HepG2 (cell line): ENCODE data around the gene RBBP6. TPM values are rescaled to one million over a fixed set of nuclear protein-coding genes. Genes with fewer than 3 reads are reported as not detected.
A peak's percentile ranks its signal among the peaks of the same experiment; 100 is the strongest.

Experiments used
- ARHGAP35 ChIP-seq: sonication (generic); formaldehyde crosslinking; IDR thresholded peaks from 2 replicates; pipeline ENCODE4 v1.9.0; 2022; ENCODE audit warnings: mild to moderate bottlenecking, inconsistent platforms, moderate library complexity, missing genetic modification reagents, borderline replicate concordance
- CC2D1A ChIP-seq: sonication (generic); formaldehyde crosslinking; IDR thresholded peaks from 2 replicates; pipeline ENCODE4 v1.8.1; 2023; ENCODE audit warnings: mild to moderate bottlenecking, missing genetic modification reagents
- DNMT1 ChIP-seq: sonication (generic); formaldehyde crosslinking; IDR thresholded peaks from 2 replicates; pipeline ENCODE4 v1.5.1; 2020; ENCODE audit warnings: mild to moderate bottlenecking, missing genetic modification reagents
- EEA1 ChIP-seq: sonication (generic); formaldehyde crosslinking; IDR thresholded peaks from 2 replicates; pipeline ENCODE4 v1.5.1; 2020; ENCODE audit warnings: mild to moderate bottlenecking, missing genetic modification reagents, borderline replicate concordance
- HDAC6 ChIP-seq: fragments of 200-600 bp; sonication (generic); IDR thresholded peaks from 2 replicates; pipeline ENCODE4 v1.7.0; 2017; ENCODE audit warnings: mild to moderate bottlenecking, antibody characterized with exemption, low read length, low read depth
- IKZF4 ChIP-seq: sonication (generic); formaldehyde crosslinking; IDR thresholded peaks from 2 replicates; pipeline ENCODE4 v1.5.1; 2020; ENCODE audit warnings: borderline replicate concordance, mild to moderate bottlenecking, low read depth, missing genetic modification reagents; ENCODE audit errors: not compliant biosample characterization
- MAFK ChIP-seq, 2 experiments: IDR thresholded peaks in 1 of 2; conservative IDR thresholded peaks in 1 of 2; 2 replicates each; pipeline ENCODE4 v1.6.1; 2011; ENCODE audit warnings: improper control_type of control experiment in 2 of 2, low read length in 2 of 2
- MIXL1 ChIP-seq: IDR thresholded peaks from 2 replicates; pipeline ENCODE4 v1.6.1; 2016
- MXI1 ChIP-seq: IDR thresholded peaks from 3 replicates; pipeline ENCODE4 v1.6.1; 2012; ENCODE audit warnings: low read depth, low read length, inconsistent platforms, borderline replicate concordance
- NFE2L1 ChIP-seq: sonication (generic); formaldehyde crosslinking; IDR thresholded peaks from 2 replicates; pipeline ENCODE4 v1.4.0; 2020; ENCODE audit warnings: missing genetic modification reagents, mild to moderate bottlenecking, borderline replicate concordance
- NONO ChIP-seq, 2 experiments: fragments of 450-650 bp in 1 of 2; sonication (generic) in 1 of 2; formaldehyde crosslinking in 1 of 2; IDR thresholded peaks in 1 of 2; conservative IDR thresholded peaks in 1 of 2; 2 replicates each; pipeline versions ENCODE4 v1.6.1 to v1.8.0; 2017 to 2022; ENCODE audit warnings: mild to moderate bottlenecking in 1 of 2, missing genetic modification reagents in 1 of 2, moderate library complexity in 1 of 2
- SALL1 ChIP-seq: sonication (generic); formaldehyde crosslinking; IDR thresholded peaks from 2 replicates; pipeline ENCODE4 v1.8.0; 2022; ENCODE audit warnings: mild to moderate bottlenecking, missing genetic modification reagents
- SMAD3 ChIP-seq: sonication (generic); formaldehyde crosslinking; IDR thresholded peaks from 2 replicates; pipeline ENCODE4 v1.4.0; 2020; ENCODE audit warnings: missing genetic modification reagents
- THYN1 ChIP-seq: sonication (generic); formaldehyde crosslinking; IDR thresholded peaks from 2 replicates; pipeline ENCODE4 v1.8.1; 2023; ENCODE audit warnings: low read depth, mild to moderate bottlenecking, moderate library complexity, missing genetic modification reagents, borderline replicate concordance
- ZBTB20 ChIP-seq: sonication (generic); formaldehyde crosslinking; IDR thresholded peaks from 2 replicates; pipeline ENCODE4 v1.8.1; 2023; ENCODE audit warnings: missing genetic modification reagents, low read depth, mild to moderate bottlenecking, borderline replicate concordance
- ZC3H4 ChIP-seq: sonication (generic); formaldehyde crosslinking; IDR thresholded peaks from 2 replicates; pipeline ENCODE4 v1.4.0; 2020; ENCODE audit warnings: missing genetic modification reagents, borderline replicate concordance
- ZFP36 ChIP-seq: fragments of 150-350 bp; IDR thresholded peaks from 2 replicates; pipeline ENCODE4 v1.6.1; 2018; ENCODE audit warnings: borderline replicate concordance, low read length, low read depth; ENCODE audit not compliant: partially characterized antibody
- ZNF143 ChIP-seq: sonication (generic); formaldehyde crosslinking; IDR thresholded peaks from 2 replicates; pipeline ENCODE4 v1.4.0; 2020; ENCODE audit warnings: missing genetic modification reagents
- ZNF354B ChIP-seq: sonication (generic); formaldehyde crosslinking; IDR thresholded peaks from 2 replicates; pipeline ENCODE4 v1.8.0; 2022; ENCODE audit warnings: mild to moderate bottlenecking, missing genetic modification reagents
- ZNF747 ChIP-seq: sonication (generic); formaldehyde crosslinking; IDR thresholded peaks from 2 replicates; pipeline ENCODE4 v1.8.1; 2023; ENCODE audit warnings: missing genetic modification reagents, mild to moderate bottlenecking, borderline replicate concordance
- ZNF790 ChIP-seq: sonication (generic); formaldehyde crosslinking; IDR thresholded peaks from 2 replicates; pipeline ENCODE4 v1.8.0; 2022; ENCODE audit warnings: missing genetic modification reagents, mild to moderate bottlenecking, borderline replicate concordance
- polyA plus RNA-seq, 8 experiments: library from polyadenylated mRNA; depleted of rRNA in 3 of 8; stranded (reverse) in 7 of 8; unstranded in 1 of 8; fragments of >200 nt; fragmentation: Illumina TruSeq in 4 of 8; extraction: Trizol in 4 of 8; gene quantifications; 2 replicates each; pipeline versions ENCODE4 v1.2.1 to v1.2.3, GENCODE V29; 2011 to 2016; ENCODE audit warnings: low read depth in 4 of 8, missing spikeins in 1 of 8, mixed read lengths in 1 of 8; ENCODE audit not compliant: insufficient read depth in 1 of 8
- total RNA-seq, 5 experiments: library from RNA; depleted of rRNA; stranded (reverse); fragments of >200 nt; fragmentation: Illumina TruSeq; extraction: Trizol; gene quantifications; 2 replicates each; pipeline ENCODE4 v1.2.3, GENCODE V29; 2016; ENCODE audit warnings: low read depth in 1 of 5
- TF ChIP-seq, protein P1 (sequence below): sonication (generic); formaldehyde crosslinking; IDR thresholded peaks from 2 replicates; pipeline ENCODE4 v1.5.0; 2020; ENCODE audit warnings: missing genetic modification reagents
- TF ChIP-seq, protein P2 (sequence below): sonication (generic); formaldehyde crosslinking; IDR thresholded peaks from 2 replicates; pipeline ENCODE4 v1.4.0; 2020; ENCODE audit warnings: missing genetic modification reagents, borderline replicate concordance
- TF ChIP-seq, protein P3 (sequence below): sonication (generic); formaldehyde crosslinking; IDR thresholded peaks from 2 replicates; pipeline ENCODE4 v1.8.0; 2022; ENCODE audit warnings: missing genetic modification reagents, low read depth, mild to moderate bottlenecking, borderline replicate concordance

The RBBP6 gene
- total and polyA plus RNA-seq, 2 of the 13 experiments (the other 11 are each of a cell fraction or from before 2014, with no cell fraction given) = 37.1 to 70.9 TPM

DNA sequence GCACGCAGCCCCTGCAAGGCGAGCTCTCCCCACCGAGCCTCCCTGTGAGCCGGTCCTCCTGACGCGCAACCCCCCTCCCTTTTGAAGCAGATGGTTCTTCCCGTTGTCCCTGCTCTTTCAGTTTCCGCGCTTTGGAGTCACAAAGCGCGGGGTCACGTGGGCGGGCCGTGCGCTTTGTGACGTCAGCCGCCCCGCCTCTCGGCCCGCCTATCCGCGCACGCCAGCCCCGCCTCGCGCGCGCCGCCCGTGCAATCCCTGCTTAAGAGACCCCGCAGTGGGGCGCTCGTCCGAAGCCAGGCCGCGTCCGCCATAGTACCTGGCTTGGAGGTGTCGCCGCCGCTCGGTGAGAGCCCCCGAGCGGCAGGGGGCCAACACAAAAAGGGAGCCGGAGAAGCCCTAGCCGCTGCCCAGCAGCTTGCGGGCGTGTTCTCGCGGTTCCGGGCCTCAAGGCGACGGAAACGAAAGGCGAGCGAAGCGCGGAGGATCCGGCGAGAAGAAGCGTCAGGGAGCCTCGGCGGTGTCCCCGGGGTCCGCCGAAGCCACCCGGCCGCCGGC is at the start of gene RBBP6 (continued):
- peak; percentile 83 for TF ChIP-seq MIXL1 (CRISPR knock-in tag)
- TF ChIP-seq IKZF4 = no peak
- TF ChIP-seq ZNF143 (CRISPR knock-in tag) = peak; percentile 13; the same call in 1 of the 2 replicates
- no peak; the same call in 1 of the 2 replicates for TF ChIP-seq ZC3H4 (CRISPR knock-in tag)
- no peak for TF ChIP-seq CC2D1A (CRISPR knock-in tag)
- TF ChIP-seq ZBTB20 (CRISPR knock-in tag) = no peak
- TF ChIP-seq ZNF354B = no peak
- TF ChIP-seq, protein P1, sequence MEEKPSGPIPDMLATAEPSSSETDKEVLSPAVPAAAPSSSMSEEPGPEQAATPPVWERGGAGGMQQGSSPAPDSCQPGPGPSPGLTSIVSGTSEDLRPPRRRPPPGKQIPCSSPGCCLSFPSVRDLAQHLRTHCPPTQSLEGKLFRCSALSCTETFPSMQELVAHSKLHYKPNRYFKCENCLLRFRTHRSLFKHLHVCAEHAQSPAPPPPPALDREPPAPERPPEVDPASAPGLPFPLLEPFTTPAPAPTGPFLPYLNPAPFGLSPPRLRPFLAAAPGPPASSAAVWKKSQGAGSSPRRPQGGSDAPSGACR (CRISPR knock-in tag) = no peak; the same call in none of the 2 replicates
- TF ChIP-seq SALL1 = peak; percentile 90
- TF ChIP-seq, protein P2, sequence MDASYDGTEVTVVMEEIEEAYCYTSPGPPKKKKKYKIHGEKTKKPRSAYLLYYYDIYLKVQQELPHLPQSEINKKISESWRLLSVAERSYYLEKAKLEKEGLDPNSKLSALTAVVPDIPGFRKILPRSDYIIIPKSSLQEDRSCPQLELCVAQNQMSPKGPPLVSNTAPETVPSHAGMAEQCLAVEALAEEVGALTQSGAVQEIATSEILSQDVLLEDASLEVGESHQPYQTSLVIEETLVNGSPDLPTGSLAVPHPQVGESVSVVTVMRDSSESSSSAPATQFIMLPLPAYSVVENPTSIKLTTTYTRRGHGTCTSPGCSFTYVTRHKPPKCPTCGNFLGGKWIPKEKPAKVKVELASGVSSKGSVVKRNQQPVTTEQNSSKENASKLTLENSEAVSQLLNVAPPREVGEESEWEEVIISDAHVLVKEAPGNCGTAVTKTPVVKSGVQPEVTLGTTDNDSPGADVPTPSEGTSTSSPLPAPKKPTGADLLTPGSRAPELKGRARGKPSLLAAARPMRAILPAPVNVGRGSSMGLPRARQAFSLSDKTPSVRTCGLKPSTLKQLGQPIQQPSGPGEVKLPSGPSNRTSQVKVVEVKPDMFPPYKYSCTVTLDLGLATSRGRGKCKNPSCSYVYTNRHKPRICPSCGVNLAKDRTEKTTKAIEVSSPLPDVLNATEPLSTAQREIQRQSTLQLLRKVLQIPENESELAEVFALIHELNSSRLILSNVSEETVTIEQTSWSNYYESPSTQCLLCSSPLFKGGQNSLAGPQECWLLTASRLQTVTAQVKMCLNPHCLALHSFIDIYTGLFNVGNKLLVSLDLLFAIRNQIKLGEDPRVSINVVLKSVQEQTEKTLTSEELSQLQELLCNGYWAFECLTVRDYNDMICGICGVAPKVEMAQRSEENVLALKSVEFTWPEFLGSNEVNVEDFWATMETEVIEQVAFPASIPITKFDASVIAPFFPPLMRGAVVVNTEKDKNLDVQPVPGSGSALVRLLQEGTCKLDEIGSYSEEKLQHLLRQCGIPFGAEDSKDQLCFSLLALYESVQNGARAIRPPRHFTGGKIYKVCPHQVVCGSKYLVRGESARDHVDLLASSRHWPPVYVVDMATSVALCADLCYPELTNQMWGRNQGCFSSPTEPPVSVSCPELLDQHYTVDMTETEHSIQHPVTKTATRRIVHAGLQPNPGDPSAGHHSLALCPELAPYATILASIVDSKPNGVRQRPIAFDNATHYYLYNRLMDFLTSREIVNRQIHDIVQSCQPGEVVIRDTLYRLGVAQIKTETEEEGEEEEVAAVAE (CRISPR knock-in tag) = peak; percentile 62; the same call in 1 of the 2 replicates
- TF ChIP-seq THYN1 (CRISPR knock-in tag) = no peak
- TF ChIP-seq ZNF747 (CRISPR knock-in tag) = no peak
- TF ChIP-seq DNMT1 (CRISPR knock-in tag) = peak; percentile 90; the same call in 1 of the 2 replicates
- no peak for TF ChIP-seq NONO (IDR thresholded peaks at IDR 0.05)
- TF ChIP-seq NONO (CRISPR knock-in tag; conservative IDR thresholded peaks at IDR 0.05) = peak; percentile 95
- peak; percentile 89 for TF ChIP-seq SMAD3 (CRISPR knock-in tag)
- peak; percentile 90; the same call in 1 of the 3 replicates for TF ChIP-seq MXI1
- TF ChIP-seq MAFK (conservative IDR thresholded peaks at IDR 0.05 in 1 of 2, IDR thresholded peaks at IDR 0.05 in 1 of 2; ENCODE audit: low read length in 2 of 2) = no peak; a peak in 1 of 4 replicates
- no peak for TF ChIP-seq ZFP36
- TF ChIP-seq ARHGAP35 (CRISPR knock-in tag) = peak; percentile 90
- no peak for TF ChIP-seq NFE2L1 (CRISPR knock-in tag)
- TF ChIP-seq EEA1 (CRISPR knock-in tag) = no peak
- TF ChIP-seq, protein P3, sequence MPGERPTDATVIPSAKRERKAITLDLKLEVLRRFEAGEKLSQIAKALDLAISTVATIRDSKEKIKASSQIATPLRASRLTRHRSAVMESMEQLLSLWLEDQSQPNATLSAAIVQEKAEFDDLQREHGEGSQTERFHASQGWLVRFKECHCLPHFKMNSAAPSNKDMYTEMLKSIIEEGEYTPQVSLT (CRISPR knock-in tag) = no peak
- TF ChIP-seq ZNF790 (CRISPR knock-in tag) = peak; percentile 97; the same call in 1 of the 2 replicates
- TF ChIP-seq HDAC6 = 0 out of 2 replicates have a peak, but pooled peaks have one; percentile 33
